GM19099 (cell line): ENCODE data around the gene RPL3.
A peak's percentile ranks its signal among the peaks of the same experiment; 100 is the strongest.

Source experiments
- POLR2A ChIP-seq: IDR thresholded peaks from 3 replicates; pipeline ENCODE4 v1.6.1; 2011; ENCODE audit warnings: low read depth; ENCODE audit not compliant: insufficient read length; ENCODE audit errors: extremely low read depth

The RPL3 gene

DNA sequence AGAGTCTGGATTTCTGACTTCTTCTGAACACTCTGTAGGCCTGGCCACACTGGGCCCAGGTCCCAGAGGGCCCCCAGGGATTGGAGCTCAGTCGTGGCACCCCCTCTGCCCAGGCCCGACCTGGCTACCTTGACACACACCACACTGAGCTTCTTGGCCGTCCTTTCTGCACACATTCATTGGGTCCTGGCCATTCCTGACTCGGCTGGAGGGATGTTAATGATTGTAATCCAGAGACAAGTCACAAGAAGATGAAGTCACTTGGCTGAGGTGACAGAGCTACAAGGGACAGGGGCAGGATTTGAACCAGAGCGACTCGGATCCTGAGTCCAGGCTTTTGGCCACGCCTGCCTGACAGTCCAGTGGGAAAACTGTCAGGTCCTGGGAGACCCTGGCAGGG, 50.8 kb downstream of the RPL3 start:
- TF ChIP-seq POLR2A = no peak

DNA sequence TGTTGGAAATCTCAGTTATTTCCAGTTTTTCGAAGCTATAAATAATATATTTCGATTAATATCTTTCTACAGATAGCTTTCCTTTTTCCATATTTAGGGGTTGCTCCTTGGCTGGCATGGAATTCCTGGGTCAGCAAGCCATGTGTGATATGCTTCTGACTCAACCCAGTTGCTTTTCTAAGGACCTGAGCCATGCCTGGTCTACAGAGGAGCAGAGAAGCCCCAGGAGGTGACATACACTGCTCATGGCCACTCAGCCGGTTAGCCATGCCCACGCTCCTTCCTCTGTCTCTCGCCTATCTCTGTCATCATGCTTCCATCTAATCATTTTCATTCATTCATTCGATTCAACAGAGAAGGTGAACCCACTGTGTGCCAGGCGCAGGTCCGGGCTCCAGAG, 51.4 kb downstream of the RPL3 start:
- TF ChIP-seq POLR2A = no peak

DNA sequence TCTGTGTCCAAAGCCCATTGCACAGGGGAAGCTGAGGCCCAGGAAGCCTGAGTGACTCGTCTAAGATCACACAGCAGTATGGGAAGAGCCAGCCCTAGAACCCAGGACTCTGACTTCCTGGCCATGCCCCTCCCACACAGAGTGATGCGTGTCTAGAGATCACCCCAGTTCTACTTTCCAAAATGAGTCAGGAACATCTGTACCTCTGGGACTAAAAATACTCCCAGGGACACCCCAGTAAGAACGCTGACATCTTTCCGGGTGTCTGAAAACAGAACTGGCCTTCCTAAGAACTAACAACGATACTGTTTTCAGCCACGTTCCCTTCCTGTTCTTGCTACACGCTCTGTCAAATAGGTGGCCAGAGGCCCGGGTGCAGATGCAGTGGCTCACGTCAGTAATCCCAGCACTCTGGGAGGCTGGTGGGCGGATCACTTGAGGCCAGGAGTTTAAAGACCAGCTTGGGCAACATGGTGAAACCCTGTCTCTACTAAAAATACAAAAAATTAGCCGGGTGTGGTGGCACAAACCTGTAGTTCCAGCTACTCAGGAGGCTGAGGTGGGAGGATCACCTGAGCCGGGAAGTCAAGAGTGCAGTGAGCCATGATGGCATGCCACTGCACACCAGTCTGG, 52.9 kb downstream of the RPL3 start:
- peak; percentile 58 for TF ChIP-seq POLR2A

DNA sequence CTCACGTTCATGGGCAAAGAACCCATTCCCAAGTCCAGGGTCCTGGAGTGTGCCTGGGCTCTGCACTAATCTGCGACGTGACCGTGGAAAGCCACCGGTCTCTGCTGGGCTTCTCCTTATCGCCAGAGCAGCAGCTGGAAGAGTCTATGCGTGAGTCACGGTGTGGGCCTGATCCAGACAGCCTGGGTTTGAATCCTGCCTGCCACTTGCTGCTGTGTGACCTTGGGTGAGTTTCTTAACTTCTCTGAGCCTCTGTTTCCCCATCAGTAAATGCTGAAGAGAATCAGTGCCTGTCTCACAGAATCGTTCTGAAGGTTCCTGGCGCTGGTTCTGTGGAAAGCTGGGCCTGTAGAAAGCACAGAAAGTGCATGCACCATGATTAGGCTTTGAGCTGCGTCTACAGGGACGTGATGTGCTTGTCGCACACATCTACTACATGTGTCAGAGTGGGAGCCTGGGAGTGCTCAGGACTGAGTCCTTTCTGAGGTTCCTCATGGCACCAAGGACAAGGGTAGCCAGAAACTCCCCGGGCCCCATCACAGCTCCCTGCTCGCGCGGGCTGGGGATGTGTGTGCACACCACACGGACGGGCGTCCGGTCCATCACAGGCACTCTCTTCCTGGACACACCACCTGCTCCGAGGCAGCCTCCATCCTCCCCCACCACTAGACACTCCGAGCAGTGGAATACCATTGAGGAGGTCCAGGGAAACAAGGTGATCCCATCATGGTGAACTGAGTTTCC, 54.1 kb downstream of the RPL3 start:
- no peak for TF ChIP-seq POLR2A

DNA sequence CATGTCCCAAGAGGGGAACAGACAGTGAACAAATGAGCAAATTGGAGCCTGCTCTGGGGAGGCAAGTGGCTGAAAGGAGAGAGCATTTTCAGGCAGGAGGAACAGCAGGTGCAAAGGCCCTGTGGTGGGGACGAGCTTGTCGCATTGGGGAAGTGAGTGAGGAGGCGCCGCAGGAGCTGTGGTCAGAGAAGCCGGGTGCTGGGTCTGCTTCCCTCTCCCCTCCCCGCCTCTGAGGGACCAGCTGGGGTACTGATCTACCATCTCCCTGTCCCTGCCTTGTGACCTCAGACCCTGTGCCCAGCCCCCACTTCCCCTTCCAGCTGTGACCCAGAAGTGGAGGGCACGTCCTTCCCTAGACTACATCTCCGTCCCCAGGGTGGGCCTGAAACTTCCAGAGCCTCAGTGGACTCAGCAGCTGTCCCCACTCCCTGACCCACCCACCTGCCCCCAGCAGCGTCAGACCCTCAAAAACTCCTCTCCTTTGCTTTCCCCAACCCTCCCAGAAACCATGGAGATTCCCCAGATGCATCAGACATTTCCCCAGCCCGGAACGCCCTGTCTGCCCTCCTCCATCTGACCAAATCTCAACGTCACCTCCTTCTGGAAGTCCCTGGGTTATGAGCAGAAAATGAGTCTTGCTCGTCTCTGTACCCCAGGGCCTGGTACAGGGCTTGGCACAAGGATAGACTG, 54.9 kb downstream of the RPL3 start:
- no peak for TF ChIP-seq POLR2A

DNA sequence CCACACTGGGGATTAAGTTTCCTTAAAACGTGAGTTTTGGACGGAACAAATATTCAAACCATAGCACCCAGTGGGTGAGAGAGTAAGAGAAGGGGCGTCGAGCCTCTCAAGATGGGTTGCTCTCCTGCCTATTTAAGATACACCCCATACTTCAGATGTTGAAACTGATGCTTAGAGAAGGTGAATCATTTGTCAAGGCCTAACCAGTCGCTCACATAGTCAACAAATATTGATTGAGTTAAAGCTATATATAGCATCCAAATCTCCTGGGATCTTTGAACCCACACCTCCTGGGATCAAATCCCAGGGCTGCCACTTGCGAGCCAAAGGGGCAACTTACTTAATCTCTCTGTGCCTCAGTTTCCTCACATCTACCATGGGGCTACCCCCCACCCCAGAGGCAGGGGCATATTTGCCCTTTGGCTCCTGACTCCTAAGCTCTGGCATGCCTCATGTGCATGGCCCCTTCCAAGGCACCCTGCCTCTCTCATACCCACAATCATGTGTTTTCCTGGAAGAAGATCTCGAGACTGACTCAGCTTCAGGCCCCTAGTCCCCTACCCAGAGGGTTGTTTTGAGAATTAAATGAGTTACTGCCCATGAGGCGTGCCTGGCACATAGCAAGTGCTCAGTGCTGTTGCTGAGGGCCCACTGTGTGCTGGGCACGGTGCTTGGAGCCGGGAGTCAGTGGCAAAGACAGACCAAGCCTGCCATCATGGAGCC, 55.6 kb downstream of the RPL3 start:
- no peak for TF ChIP-seq POLR2A
